ENCODE results near the gene AHR. TPM values are rescaled to one million over a fixed set of nuclear protein-coding genes. Genes with fewer than 3 reads are reported as not detected.
A peak's percentile ranks its signal among the peaks of the same experiment; 100 is the strongest.

The AHR gene
- total and polyA plus RNA-seq, 8 donors: 8.7 to 136 (median 43.1) TPM

- peaks cover 0 to 1% (median 0%) of the 10 kb centered on the region in 4 donors for H3K4me1 ChIP-seq
- no peak overlapping the region for H3K27ac ChIP-seq
- H3K27me3 ChIP-seq: no peaks in the 10 kb centered on the region
- no peaks in the 10 kb centered on the region for H3K36me3 ChIP-seq
- intact Hi-C loops (cut with DNase I; ENCODE audit: low total_unique reads): no loop called here
- TF ChIP-seq CTCF (IDR thresholded peaks at IDR 0.05) (no peak), POLR2AphosphoS5 (IDR thresholded peaks at IDR 0.05) (no peak), EP300 (IDR thresholded peaks at IDR 0.05) (no peak), POLR2A (IDR thresholded peaks at IDR 0.05) (no peak)
- 85 to 96% (median 95%) methylated on average over 23 of the region's 23 CpGs for WGBS, 5 donors
- no peak overlapping the region for H3K4me3 ChIP-seq
- peak in 1 of 2 donors; percentile 76 for DNase-seq
- peaks cover 0 to 5% (median 0%) of the 10 kb centered on the region in 4 donors for H3K9me3 ChIP-seq
Observed at GRCh38 chr7:17362439-17363105, 64.1 kb downstream of the AHR start.

GRCh38 chr7:17364671-17365070, 66.2 kb downstream of the AHR start:
- intact Hi-C loops (cut with DNase I; ENCODE audit: low total_unique reads): no loop called here
- H3K4me1 ChIP-seq: peaks cover 0 to 8% (median 4%) of the 10 kb centered on the region in 4 donors
- WGBS, 5 donors: 66 to 74% (median 70%) methylated on average over 2 of the region's 2 CpGs
- H3K36me3 ChIP-seq: no peaks in the 10 kb centered on the region
- H3K27me3 ChIP-seq: no peaks in the 10 kb centered on the region
- H3K27ac ChIP-seq: no peak overlapping the region
- no peak for TF ChIP-seq POLR2AphosphoS5 (IDR thresholded peaks at IDR 0.05)
- no peak for TF ChIP-seq CTCF (IDR thresholded peaks at IDR 0.05)
- no peak for TF ChIP-seq EP300 (IDR thresholded peaks at IDR 0.05)
- peaks cover 0 to 5% (median 0%) of the 10 kb centered on the region in 4 donors for H3K9me3 ChIP-seq
- no peak overlapping the region for H3K4me3 ChIP-seq
- no peak for DNase-seq

GRCh38 chr7:17365775-17366174, 67.3 kb downstream of the AHR start:
- H3K36me3 ChIP-seq: no peaks in the 10 kb centered on the region
- TF ChIP-seq CTCF (IDR thresholded peaks at IDR 0.05): no peak
- TF ChIP-seq EP300 (IDR thresholded peaks at IDR 0.05): no peak
- no peak for TF ChIP-seq POLR2A (IDR thresholded peaks at IDR 0.05)
- TF ChIP-seq POLR2AphosphoS5 (IDR thresholded peaks at IDR 0.05): no peak
- no peak overlapping the region for H3K4me3 ChIP-seq
- no peaks in the 10 kb centered on the region for H3K27me3 ChIP-seq
- intact Hi-C loops (cut with DNase I; ENCODE audit: low total_unique reads): no loop called here
- no peak for DNase-seq
- peaks cover 8 to 19% (median 13%) of the 10 kb centered on the region in 4 donors for H3K4me1 ChIP-seq
- 86 to 97% (median 92%) methylated on average over 1 of the region's 1 CpG for WGBS, 5 donors
- H3K27ac ChIP-seq: no peak overlapping the region
- peaks cover 0 to 5% (median 0%) of the 10 kb centered on the region in 4 donors for H3K9me3 ChIP-seq

- TF ChIP-seq EP300 (IDR thresholded peaks at IDR 0.05) (no peak), CTCF (IDR thresholded peaks at IDR 0.05) (no peak), POLR2A (IDR thresholded peaks at IDR 0.05) (no peak), POLR2AphosphoS5 (IDR thresholded peaks at IDR 0.05) (no peak)
- 80 to 89% (median 84%) methylated on average over 2 of the region's 2 CpGs for WGBS, 5 donors
- DNase-seq: no peak
- intact Hi-C loops (cut with DNase I; ENCODE audit: low total_unique reads): no loop called here
- peaks cover 9 to 36% (median 20%) of the 10 kb centered on the region in 4 donors for H3K4me1 ChIP-seq
- peaks cover 0 to under 1% (median 0%) of the 10 kb centered on the region in 4 donors for H3K9me3 ChIP-seq
- H3K27me3 ChIP-seq: no peaks in the 10 kb centered on the region
- H3K27ac ChIP-seq: no peak overlapping the region
- H3K4me3 ChIP-seq: no peak overlapping the region
- H3K36me3 ChIP-seq: no peaks in the 10 kb centered on the region
Observed at GRCh38 chr7:17367502-17367901, 69.0 kb downstream of the AHR start.

Data from stomach (tissue), 9 donors.